Muscle of arm (tissue), 14 donors: Measurements from ENCODE around the gene FAAH2. TPM values are rescaled to one million over a fixed set of nuclear protein-coding genes. Genes with fewer than 3 reads are reported as not detected.
"Not testable (repeated sequence)": the region's sequence is repeated elsewhere in the genome, so short reads cannot be mapped to it uniquely, and the experiment has no call there.

Source experiments
- DNase-seq: peaks from one replicate; pipeline ENCODE4 v3.0.0-alpha.2; 2013
- long read RNA-seq, 11 donors: transcript quantifications; one replicate each; lab custom pipeline, GENCODE V29; 2026
- polyA plus RNA-seq, 12 donors: library from polyadenylated mRNA; unstranded; fragments of 120-200 nt; gene quantifications; one replicate each; pipeline ENCODE4 v1.2.1, GENCODE V29; 2013; ENCODE audit not compliant: insufficient read length in 12 of 12

The FAAH2 gene, protein sequence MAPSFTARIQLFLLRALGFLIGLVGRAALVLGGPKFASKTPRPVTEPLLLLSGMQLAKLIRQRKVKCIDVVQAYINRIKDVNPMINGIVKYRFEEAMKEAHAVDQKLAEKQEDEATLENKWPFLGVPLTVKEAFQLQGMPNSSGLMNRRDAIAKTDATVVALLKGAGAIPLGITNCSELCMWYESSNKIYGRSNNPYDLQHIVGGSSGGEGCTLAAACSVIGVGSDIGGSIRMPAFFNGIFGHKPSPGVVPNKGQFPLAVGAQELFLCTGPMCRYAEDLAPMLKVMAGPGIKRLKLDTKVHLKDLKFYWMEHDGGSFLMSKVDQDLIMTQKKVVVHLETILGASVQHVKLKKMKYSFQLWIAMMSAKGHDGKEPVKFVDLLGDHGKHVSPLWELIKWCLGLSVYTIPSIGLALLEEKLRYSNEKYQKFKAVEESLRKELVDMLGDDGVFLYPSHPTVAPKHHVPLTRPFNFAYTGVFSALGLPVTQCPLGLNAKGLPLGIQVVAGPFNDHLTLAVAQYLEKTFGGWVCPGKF
- polyA plus RNA-seq, result 1 to 10 TPM in 4 of 12 donors, under 1 TPM in 6, not detected in 2; 0.53 to 4.8 (median 0.88) TPM
- long read RNA-seq, donor 1, partial matches to known transcripts, result 5 of 5 reads
- long read RNA-seq, donor 1, other reads (novel, unspliced or antisense), result 0 of 5 reads
- long read RNA-seq, donor 2, result 0 reads
- long read RNA-seq, donor 3, result 0 reads
- long read RNA-seq, donor 4, result 0 reads
- long read RNA-seq, donor 5, result 0 reads
- long read RNA-seq, donor 6, result 0 reads
- long read RNA-seq, donor 7, result 0 reads
- long read RNA-seq, donor 8, result 0 reads
- long read RNA-seq, donor 9, result 0 reads
- long read RNA-seq, donor 10, result 0 reads
- long read RNA-seq, donor 11, result 0 reads

DNA sequence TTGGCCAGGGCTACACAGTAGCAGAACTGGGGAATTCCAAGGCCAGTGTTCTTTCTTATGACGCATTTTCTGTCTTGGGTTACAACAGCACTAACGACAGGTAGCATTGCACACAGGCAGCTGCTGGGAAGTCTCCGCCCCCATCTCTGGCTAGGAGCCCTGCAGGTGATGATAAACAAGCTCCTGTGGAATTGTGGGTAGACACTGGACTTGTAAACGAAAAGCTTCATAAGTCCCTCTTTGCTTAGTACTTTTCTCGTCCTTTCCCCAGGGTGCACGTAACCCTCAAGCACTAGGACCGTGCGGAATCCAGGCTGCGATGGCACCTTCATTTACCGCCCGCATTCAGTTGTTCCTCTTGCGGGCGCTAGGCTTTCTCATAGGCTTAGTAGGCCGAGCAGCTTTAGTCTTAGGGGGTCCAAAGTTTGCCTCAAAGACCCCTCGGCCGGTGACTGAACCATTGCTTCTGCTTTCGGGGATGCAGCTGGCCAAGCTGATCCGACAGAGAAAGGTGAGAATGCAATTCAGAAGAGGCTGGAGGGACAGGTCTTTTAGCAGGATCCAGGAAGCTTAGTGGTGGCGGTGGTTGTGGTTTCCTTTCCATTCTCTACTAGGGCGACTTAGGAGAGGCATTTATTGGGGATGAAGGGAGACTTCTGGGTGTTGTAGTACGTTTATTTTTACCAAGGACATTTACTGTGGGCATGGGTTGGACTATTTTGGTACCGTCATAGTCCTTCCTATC is at the start of gene FAAH2:
Gene FAAH2, plus strand, starts transcription at position 200 of the 745 bp plus-strand sequence. Its CDS starts 120 bp downstream, at position 320.
- DNase-seq, result no peak

DNA sequence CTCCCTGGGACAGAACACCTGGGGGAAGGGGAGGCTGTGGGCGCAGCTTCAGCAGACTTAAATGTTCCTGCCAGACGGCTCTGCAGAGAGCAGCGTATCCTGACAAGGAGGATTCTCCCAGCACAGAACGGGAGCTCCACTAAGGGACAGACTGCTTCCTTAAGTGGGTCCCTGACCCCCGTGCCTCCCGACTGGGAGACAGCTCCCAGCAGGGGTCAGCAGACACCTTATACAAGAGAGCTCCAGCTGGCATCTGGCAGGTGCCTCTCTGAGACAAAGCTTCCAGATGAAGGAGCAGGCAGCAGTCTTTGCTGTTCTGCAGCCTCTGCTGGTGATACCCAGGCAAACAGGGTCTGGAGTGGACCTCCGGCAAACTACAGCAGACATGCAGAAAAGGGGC is 44.5 kb upstream of the FAAH2 start:
- DNase-seq, result no peak

DNA sequence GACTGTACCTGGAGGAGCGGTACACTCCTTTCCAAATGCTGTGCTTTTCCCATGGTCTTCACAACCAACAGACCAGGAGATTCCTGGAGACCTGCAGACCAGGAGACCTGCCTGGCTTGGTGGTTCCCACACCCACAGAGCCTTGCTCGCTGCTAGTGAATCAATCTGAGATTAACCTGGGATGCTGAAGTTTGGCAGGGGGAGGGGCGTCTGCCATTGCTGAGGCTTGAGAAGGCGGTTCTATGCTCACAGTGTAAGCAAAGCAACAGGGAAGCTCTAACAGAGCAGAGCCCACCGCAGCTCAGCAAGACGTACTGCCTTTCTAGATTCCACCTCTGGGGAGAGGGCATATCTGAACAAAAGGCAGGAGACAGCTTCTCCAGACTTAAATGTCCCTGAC is 34.5 kb upstream of the FAAH2 start:
- no peak for DNase-seq

DNA sequence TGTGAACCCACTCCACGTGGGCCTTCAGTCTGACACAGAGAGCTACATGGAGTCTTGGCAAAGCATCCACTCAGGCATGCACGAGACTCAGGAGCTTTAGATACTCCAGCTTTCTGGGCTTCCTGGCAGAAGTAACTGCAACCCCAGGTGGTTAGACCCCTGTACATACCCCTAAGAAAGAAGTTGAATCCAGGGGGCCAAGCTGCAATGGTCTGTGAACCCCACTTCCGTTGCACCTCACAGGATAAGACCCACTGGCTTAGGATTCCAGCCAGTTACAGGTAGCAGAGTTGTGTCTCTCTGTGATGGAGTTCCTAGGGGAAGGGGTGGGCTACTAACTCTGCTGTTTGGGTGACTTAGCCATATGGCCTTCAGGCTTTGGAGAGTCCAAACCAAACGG is 21.4 kb upstream of the FAAH2 start:
- no peak for DNase-seq

DNA sequence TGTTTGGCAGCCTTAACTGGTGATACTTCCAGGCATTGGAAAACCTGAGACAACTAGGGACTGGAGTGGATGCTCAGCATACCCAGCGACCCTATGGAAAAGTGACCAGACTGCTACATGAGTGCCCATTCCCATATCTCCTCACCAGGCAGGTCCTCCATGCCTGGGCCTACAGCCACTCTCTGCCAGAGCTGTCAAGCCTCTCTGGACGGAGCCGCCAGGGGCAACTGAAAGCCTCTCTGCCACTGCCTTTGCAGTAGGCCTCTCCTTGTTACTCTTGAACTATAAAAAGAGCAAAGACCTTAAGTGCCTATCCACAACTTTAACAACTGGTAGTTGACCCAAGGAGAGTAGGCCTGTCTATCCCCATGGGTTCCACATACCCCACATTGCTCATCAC is 20.2 kb upstream of the FAAH2 start:
- DNase-seq, result no peak

DNA sequence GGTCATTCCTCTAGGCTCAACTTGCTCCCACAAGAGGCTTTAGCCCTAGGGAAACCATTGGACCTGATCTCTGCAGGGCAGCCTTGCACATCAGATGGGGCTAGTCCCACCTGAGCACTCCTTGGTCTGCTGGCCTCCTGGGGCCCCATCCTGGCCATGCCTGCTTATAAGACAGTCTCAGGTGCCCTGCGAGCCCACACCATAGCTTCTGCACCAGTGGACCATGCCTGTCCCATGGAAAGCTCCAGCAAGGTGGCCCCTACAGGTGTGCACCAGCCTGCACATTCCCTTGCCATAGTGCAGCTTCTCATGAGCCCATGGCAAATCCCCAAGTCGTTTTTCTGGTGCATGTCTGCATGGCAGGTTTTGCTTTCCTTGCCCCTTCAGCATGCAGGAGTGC is 19.6 kb upstream of the FAAH2 start:
- DNase-seq, result no peak

DNA sequence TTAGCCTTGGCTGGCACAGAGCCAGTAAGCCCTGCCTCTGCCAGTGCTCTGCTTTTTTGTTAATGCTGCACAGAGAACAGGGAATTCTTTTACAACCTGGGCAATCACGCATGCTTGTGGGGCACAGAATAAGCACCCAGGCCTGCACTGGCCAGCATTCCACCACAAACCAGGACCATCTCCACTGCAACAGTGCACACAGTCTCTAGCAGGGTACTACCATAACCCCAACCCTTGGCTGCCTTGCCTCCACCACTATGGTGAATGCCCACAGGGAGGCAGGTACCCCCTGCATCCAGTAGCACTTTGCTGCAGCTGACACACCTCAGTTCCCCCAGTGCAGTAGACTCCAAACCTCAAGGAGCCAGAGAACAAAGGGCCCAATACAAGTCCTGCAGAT is 19.2 kb upstream of the FAAH2 start:
- no peak for DNase-seq

DNA sequence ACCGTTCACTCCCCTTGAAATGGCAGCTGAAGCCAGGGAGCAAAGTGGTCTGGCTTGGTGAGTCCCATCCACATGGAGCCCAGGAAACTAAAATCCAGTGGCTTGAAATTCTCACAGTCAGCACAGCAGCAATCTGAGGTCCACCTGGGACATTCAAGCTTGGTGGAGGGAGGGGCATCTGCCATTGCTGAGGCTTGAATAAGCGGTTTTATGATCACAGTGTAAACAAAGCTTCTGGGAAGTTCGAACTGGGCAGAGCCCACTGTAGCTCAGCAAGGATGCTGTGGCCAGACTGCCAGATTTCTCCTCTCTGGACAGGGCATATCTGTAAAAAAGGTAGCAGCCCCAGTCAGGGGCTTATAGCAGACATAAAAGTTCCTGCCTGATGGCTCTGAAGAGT is 15.5 kb upstream of the FAAH2 start:
- no peak for DNase-seq

DNA sequence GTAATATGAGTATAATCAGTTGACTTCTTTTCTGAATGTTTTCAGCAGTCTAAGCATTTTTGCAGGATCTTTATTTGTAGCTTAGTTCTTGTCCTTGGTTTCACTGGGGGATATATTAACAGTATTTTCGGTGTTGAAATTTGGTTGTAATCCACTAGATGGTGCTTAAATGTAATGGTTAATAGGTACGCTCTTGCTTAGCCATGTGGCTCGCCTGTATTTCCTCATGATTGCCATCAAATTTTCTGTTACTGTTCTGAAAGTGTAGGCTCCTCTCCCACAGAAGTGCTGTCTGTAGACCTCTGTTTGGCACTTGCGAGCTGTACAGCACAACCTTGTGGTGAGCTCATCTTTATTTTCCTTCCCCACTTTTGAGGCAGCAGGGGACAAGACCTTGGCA is 3.9 kb upstream of the FAAH2 start:
- no peak for DNase-seq

DNA sequence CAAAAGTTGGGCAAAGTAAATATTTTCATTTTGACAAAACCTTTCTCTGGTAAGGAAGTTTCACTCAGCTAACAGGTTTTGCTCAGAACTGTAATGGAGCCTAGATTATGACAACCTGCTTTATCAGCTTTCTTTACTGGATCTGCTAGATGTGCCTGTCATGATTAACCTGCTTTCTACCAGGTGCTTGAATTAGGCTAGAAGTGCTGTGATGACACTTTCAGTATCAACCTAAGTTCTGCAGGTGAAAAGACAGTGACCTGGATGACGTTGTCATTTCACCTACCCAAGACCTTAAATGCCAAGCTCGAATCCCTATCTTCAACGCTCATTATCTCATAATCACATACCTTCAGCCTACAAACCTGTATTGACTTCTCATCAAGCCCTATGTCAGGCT is 1.5 kb upstream of the FAAH2 start:
- DNase-seq, result no peak

DNA sequence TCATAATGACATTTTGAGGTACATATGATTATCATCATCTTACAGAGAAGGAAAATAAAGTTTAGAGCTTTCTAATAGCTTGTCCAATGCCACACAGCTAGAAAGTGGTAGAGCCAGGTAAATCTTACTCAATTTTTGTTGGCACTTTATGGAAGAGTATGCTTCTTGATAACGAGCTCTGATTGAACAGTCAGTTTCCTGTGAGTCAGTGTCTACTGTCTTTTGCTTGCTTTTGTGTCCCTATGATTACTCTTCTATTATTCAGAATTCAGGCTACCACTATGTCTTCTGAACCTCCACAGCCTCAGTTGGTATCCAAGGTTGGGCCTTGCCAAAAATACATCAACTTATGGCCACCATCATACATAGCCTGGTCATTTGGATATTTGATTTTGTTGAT is 2.6 kb downstream of the FAAH2 start:
- no peak for DNase-seq

DNA sequence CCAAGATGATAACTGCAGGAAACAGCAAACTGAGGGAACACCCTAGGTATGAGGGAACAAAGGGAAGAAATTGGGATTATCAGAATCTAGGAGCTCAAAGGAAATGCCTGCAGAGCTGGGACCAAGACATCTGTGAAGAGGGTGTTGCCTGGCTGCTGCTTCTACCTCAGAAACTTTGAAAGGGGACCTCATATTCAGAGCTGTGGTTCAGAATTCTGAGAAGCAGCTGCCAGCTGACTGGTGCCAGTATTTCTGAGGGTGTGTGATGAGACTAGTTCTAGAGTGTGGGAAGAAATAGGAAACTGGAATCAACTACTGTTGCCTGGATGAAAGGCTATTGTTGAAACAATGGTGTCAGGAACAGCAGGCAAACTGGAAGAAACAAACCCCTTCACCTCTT is 8.5 kb downstream of the FAAH2 start:
- DNase-seq, result no peak

DNA sequence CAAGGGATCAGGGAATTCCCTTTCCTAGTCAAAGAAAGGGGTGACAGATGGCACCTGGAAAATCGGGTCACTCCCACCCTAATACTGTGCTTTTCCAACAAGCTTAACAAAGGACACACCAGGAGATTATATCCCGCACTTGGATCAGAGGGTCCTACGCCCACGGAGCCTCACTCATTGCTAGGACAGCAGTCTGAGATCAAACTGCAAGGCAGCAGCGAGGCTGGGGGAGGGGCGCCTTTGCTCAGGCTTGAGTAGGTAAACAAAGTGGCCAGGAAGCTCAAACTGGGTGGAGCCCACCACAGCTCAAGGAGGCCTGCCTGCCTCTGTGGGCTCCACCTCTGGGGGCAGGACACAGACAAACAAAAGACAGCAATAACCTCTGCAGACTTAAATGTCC is 9.2 kb downstream of the FAAH2 start:
- not testable (repeated sequence) for DNase-seq

DNA sequence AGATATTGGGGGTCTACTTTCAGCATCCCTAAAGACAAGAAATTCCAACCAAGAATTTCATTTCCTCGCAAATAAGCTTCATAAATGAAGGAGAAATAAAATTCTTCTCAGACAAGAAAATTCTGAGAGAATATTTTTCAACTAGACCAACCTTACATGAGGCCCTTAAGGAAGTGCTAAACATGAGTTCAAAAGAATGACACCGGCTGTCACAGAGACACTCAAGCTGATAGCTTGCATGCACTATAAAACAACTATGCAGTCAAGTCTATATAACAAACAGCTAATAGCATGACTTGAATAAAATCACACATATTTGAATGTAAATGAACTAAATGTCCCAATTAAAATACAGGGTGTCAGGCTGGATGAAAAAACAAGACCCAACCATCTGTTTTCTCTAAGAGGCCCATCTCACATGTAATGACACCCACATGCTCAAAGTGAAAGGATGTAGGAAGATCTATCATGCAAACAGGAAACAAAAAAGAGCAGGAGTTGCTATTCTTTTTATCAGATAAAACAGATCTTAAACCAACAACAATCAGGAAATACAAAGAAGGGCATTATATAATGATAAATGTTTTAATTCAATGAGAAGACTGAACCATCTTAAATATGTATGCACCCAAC is 27.2 kb downstream of the FAAH2 start:
- no peak for DNase-seq

DNA sequence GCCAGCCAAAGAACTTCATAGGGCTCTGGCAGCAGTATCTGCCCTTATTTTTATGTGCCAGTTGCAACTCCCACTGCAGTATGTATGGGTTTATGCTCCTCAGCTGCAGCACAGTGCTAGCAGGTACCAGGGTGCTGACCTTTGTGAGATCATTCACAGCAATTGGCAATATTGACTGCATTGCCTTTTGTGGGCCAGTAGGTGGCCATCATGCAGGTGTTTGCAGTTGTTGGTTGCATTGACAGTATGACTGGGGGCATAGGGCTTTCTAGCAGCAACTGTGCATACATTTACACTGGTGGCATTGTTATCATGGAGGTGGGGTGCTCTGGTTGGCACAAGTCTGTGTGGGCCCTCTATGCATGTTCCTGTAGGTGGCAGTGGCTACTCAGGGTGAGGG is 42.5 kb downstream of the FAAH2 start:
- DNase-seq, result no peak

DNA sequence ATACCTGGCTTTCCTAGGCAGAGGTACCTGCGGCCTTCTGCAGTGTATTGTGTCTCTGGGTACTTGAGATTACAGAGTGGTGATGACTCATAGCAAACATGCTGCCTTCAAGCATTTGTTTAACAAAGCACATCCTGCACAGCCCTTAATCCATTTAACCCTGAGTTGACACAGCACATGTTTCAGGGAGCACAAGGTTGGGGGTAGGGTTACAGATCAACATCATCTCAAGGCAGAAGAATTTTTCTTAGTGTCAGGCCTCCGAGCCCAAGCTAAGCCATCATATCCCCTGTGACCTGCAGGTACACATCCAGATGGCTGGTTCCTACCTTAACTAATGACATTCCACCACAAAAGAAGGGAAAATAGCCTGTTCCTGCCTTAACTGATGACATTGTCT is 49.3 kb downstream of the FAAH2 start:
- not testable (repeated sequence) for DNase-seq

DNA sequence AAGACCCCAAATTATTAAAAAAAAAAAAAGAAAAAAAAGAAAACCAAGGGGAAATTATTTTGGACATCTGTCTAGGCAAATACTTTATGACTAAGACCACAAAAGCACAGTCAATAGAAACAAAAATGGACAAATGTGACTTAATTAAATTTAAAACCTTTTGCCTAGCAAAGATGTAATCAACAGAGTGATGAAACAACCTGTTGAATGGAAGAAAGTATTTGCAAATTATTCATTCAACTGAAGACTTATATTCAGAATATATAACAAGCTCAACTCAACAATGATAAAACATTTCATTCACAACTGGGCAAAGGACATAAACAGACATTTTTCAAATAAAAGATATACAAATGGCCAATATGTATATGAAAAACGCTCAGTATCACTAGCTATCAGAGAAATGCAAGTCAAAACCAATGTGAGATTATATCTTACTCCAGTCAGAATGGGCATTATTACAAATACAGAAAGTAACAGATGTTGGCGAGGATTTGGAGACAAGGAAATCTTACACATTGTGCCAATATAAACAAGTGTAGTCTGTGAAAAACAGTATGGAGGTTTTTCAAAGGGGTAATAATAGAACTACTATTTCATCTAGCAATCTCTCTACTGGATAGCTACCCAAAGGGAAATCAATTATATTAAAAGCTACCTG is 67.1 kb downstream of the FAAH2 start:
- no peak for DNase-seq

DNA sequence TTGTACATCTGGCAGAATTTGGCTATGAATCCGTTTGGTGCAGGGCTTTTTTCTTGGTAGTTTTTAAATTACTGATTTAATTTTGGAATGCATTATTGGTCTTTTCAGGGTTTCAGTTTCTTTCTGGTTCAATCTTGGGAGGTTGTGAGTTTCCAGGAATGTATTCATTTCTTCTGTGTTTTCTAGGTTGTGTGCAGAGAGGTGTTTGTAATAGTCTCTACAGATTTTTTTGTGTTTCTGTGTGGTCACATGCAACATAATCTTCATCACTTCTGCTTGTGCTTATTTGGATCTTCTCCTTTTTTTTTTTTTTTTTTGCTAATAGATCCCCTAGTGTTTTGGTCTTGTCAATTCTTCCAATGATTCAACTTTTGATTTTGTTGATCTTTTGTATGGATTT is 77.6 kb downstream of the FAAH2 start:
- DNase-seq, result no peak

DNA sequence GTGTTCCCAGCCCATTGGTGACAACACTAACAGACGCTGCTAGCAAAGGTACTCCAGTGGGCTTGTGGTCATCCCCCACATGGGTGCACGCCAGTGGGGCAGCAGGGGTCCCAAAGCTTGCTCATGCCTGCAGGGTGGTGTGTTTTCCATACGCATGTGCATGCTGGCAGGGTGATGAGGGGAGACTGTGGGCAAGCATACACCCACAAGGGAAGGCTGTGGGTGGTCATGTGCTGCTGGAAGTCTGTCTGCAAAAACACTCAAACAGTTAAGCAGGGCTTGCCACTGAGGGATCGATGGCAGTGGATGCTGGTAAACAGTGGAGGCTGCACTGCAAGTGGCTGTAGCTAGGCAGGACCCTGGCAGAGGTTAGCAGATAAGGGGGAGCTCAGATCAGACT is 79.9 kb downstream of the FAAH2 start:
- no peak for DNase-seq

DNA sequence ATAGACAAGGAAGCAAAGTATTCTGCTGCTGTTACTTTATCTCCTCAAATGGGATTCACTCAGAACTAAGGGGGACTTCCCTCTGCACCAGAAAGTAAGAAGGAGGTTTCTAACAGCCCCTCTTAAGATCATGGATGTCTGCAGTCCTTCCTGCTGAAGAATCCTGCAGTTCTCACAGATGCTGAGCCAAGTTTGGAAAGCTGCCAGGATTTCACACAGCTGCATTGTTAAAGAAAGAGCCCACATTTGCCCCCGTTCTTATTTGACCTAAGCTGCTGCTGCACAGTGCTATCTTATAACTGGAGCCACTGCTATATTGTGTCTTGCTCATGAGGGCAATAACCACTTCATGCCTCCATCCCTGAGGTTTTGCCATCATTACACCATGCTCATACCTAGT is 81.1 kb downstream of the FAAH2 start:
- peak; percentile 14 for DNase-seq

DNA sequence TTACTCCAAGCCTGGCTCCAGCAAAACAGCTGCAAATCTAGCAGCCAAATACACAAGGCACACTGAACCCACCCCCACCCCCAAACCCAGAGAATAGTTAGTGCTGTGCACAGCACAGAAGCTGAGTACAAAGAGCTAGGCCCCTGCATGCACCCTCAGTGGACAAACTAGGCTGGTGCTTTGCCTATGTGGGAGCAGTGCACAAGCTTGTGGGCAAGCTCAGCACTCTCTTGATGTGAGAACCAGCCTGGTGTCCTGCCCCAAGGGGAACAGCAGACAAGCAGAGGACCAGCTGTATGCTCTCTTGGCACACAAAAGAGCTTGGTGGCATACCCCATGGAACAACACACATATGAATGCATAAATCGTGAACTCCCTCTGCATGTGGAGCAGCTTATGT is 81.7 kb downstream of the FAAH2 start:
- no peak for DNase-seq
